ENCODE data around the gene TRAF7. TPM values are rescaled to one million over a fixed set of nuclear protein-coding genes. Genes with fewer than 3 reads are reported as not detected.

TRAF7 gene
- total RNA-seq, 2 donors from 2014 or later: 69.0 to 91.7 TPM

DNA sequence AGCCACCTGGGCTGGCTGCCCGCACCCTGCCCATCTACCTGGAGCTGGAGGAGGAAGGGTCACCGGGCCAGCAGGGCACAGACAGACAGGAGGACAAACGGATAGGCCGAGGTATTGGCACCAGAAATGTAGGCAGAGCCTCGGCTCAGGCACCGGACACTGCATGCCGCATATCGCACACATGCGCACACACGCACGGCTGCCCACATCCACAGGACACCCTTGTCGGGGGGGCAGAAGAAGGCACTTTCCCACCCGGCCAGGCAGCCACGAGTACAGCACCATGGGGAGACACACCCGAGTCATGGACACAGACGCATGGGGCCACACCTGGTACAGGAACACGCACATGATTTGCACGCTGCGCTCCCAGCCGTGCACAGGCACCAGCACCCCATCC is 26.4 kb downstream of the TRAF7 start:
- Mint-ChIP-seq H3K4me1 (ENCODE audit: low read depth in 2 of 2) (peaks cover 0 to 6% of the 10 kb centered on the region in 2 donors), H3K27ac (no peak overlapping the region), H3K27me3 (no peaks in the 10 kb centered on the region), H3K9me3 (no peaks in the 10 kb centered on the region), H3K4me3 (no peak overlapping the region), H3K36me3 (no peaks in the 10 kb centered on the region)
- no peak for ATAC-seq
- no peak for DNase-seq (ENCODE audit: low spot score)

- Mint-ChIP-seq H3K36me3 (no peaks in the 10 kb centered on the region), H3K4me3 (no peak overlapping the region), H3K9me3 (no peaks in the 10 kb centered on the region), H3K27me3 (no peaks in the 10 kb centered on the region), H3K4me1 (ENCODE audit: low read depth in 2 of 2) (peaks cover 0 to 4% of the 10 kb centered on the region in 2 donors), H3K27ac (no peak overlapping the region)
- no peak for DNase-seq (ENCODE audit: low spot score)
- no peak for ATAC-seq
Measured at GRCh38 chr16:2183671-2184070, 28.1 kb downstream of the TRAF7 start.

GRCh38 chr16:2184346-2184745 is 28.8 kb downstream of the TRAF7 start:
- no peaks in the 10 kb centered on the region for H3K9me3 Mint-ChIP-seq
- DNase-seq (ENCODE audit: low spot score): no peak
- no peak overlapping the region for H3K27ac Mint-ChIP-seq
- no peak overlapping the region for H3K4me3 Mint-ChIP-seq
- peaks cover 0 to 4% of the 10 kb centered on the region in 2 donors for H3K4me1 Mint-ChIP-seq (ENCODE audit: low read depth in 2 of 2)
- H3K36me3 Mint-ChIP-seq: no peaks in the 10 kb centered on the region
- no peaks in the 10 kb centered on the region for H3K27me3 Mint-ChIP-seq
- peak in 1 of 2 donors; percentile 2 for ATAC-seq

DNA sequence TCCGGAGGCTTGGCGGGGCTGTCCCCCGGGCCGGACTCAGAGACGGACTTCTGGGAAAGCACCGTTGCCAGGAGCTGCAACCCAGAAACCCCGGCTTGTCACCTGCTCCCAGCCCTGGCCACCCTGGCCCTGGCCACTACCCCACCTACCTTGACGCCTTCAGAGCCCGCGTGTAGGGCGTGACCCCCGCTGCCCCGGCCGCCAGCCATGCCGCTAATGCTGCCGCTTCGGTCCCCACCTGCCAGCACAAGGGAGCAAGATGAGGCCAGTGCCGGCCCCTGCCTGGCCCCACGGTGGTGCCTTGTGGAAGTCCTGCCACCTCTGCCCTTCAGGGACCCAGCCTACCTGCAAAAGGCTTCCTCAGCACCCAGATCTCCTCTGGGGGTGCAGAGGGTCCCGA is 29.4 kb downstream of the TRAF7 start:
- H3K4me1 Mint-ChIP-seq (ENCODE audit: low read depth in 2 of 2): peaks cover 0 to 4% of the 10 kb centered on the region in 2 donors
- no peak for ATAC-seq
- H3K9me3 Mint-ChIP-seq: no peaks in the 10 kb centered on the region
- H3K4me3 Mint-ChIP-seq: no peak overlapping the region
- no peaks in the 10 kb centered on the region for H3K36me3 Mint-ChIP-seq
- H3K27ac Mint-ChIP-seq: no peak overlapping the region
- no peaks in the 10 kb centered on the region for H3K27me3 Mint-ChIP-seq
- no peak for DNase-seq (ENCODE audit: low spot score)

GRCh38 chr16:2186064-2186463 is 30.5 kb downstream of the TRAF7 start:
- Mint-ChIP-seq H3K4me3 (no peak overlapping the region), H3K27me3 (no peaks in the 10 kb centered on the region), H3K36me3 (no peaks in the 10 kb centered on the region), H3K9me3 (no peaks in the 10 kb centered on the region), H3K4me1 (ENCODE audit: low read depth in 2 of 2) (peaks cover 0 to 4% of the 10 kb centered on the region in 2 donors), H3K27ac (no peak overlapping the region)
- ATAC-seq: no peak
- DNase-seq (ENCODE audit: low spot score): no peak

DNA sequence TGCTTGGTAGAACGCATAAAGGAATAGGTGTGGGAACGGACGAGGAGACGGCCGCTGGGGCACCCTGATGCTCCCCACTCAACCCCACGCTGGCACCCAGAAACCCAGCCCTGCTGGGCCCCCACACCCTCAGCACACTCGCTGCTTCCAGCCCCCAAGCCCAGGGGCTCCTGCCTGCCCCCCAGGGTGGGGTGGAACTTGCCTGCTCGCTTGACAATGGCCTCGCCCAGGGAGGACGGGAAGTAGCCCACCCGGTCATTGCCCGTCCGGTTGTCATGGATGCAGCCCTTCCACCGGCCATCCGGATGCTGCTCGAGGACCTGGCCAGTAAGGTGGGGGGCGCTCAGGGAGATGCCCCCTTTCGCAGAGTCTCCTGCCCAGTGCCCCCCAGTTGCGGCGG is 30.9 kb downstream of the TRAF7 start:
- no peak overlapping the region for H3K27ac Mint-ChIP-seq
- no peaks in the 10 kb centered on the region for H3K36me3 Mint-ChIP-seq
- no peak for DNase-seq (ENCODE audit: low spot score)
- peaks cover 0 to 4% of the 10 kb centered on the region in 2 donors for H3K4me1 Mint-ChIP-seq (ENCODE audit: low read depth in 2 of 2)
- no peak for ATAC-seq
- H3K9me3 Mint-ChIP-seq: no peaks in the 10 kb centered on the region
- no peak overlapping the region for H3K4me3 Mint-ChIP-seq
- no peaks in the 10 kb centered on the region for H3K27me3 Mint-ChIP-seq

DNA sequence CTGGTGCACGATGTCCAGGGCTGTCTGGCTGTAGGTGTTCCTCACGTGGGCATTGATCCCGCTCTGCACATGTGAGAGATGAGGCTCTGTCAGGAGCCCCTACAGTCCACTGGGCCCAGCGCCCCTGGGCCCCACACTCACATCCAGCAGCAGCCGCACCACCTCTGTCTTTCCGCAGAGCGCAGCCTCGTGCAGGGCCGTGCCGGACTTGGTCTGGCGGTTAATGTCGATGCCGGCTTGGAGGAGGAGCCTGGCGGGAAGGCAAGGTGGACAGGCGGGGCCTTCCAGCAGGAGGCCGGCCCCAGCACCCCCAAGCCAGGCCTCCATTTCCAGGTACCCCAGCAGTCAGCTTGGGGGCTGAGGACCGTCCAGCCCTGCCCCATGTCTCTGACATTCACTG is 31.6 kb downstream of the TRAF7 start:
- DNase-seq (ENCODE audit: low spot score) (no peak), ATAC-seq (no peak)
- Mint-ChIP-seq H3K4me1 (ENCODE audit: low read depth in 2 of 2) (peaks cover 0 to 2% of the 10 kb centered on the region in 2 donors), H3K9me3 (no peaks in the 10 kb centered on the region), H3K36me3 (no peaks in the 10 kb centered on the region), H3K27ac (no peak overlapping the region), H3K4me3 (no peak overlapping the region), H3K27me3 (no peaks in the 10 kb centered on the region)

DNA sequence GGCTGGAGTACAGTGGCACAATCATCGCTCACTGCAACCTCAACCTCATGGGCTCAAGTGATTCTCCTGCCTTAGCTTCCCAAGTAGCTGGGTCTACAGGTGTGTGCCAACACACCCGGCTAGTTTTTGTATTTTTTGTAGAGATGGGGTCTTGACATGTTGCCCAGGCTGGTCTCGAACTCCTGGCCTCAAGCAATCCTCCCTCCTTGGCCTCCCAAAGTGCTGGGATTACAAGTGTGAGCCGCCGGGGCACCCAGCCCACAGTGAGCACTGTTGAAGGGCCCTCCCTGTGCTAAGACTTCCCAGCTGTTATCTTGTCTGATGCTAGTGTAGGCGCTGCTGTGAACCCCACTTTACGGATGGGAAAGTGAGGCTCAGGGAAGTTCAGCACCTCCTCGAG is 32.8 kb downstream of the TRAF7 start:
- Mint-ChIP-seq H3K27ac (no peak overlapping the region), H3K36me3 (no peaks in the 10 kb centered on the region), H3K4me1 (ENCODE audit: low read depth in 2 of 2) (no peaks in the 10 kb centered on the region), H3K9me3 (no peaks in the 10 kb centered on the region), H3K27me3 (peaks cover 0 to 3% of the 10 kb centered on the region in 2 donors), H3K4me3 (no peak overlapping the region)
- no peak for DNase-seq (ENCODE audit: low spot score)
- no peak for ATAC-seq

GRCh38 chr16:2189252-2189893 is 33.8 kb downstream of the TRAF7 start:
- no peak overlapping the region for H3K27ac Mint-ChIP-seq
- H3K4me1 Mint-ChIP-seq (ENCODE audit: low read depth in 2 of 2): no peaks in the 10 kb centered on the region
- no peaks in the 10 kb centered on the region for H3K36me3 Mint-ChIP-seq
- peaks cover 0 to 3% of the 10 kb centered on the region in 2 donors for H3K27me3 Mint-ChIP-seq
- DNase-seq (ENCODE audit: low spot score) (no peak), ATAC-seq (no peak)
- no peaks in the 10 kb centered on the region for H3K9me3 Mint-ChIP-seq
- H3K4me3 Mint-ChIP-seq: no peak overlapping the region

GRCh38 chr16:2190002-2190658 is 34.5 kb downstream of the TRAF7 start:
- H3K4me3 Mint-ChIP-seq: no peak overlapping the region
- no peaks in the 10 kb centered on the region for H3K9me3 Mint-ChIP-seq
- no peaks in the 10 kb centered on the region for H3K36me3 Mint-ChIP-seq
- peaks cover 0 to 8% of the 10 kb centered on the region in 2 donors for H3K27me3 Mint-ChIP-seq
- no peak for ATAC-seq
- no peak for DNase-seq (ENCODE audit: low spot score)
- no peak overlapping the region for H3K27ac Mint-ChIP-seq
- no peaks in the 10 kb centered on the region for H3K4me1 Mint-ChIP-seq (ENCODE audit: low read depth in 2 of 2)

GRCh38 chr16:2190659-2191445 is 35.3 kb downstream of the TRAF7 start:
- Mint-ChIP-seq H3K9me3 (no peaks in the 10 kb centered on the region), H3K36me3 (no peaks in the 10 kb centered on the region), H3K4me1 (ENCODE audit: low read depth in 2 of 2) (no peaks in the 10 kb centered on the region), H3K27ac (no peak overlapping the region), H3K4me3 (no peak overlapping the region), H3K27me3 (peaks cover 0 to 8% of the 10 kb centered on the region in 2 donors)
- DNase-seq (ENCODE audit: low spot score): no peak
- ATAC-seq: no peak

GRCh38 chr16:2191446-2191706 is 35.8 kb downstream of the TRAF7 start:
- no peak for ATAC-seq
- Mint-ChIP-seq H3K9me3 (no peaks in the 10 kb centered on the region), H3K36me3 (no peaks in the 10 kb centered on the region), H3K27me3 (peaks cover 0 to 8% of the 10 kb centered on the region in 2 donors), H3K27ac (no peak overlapping the region), H3K4me3 (no peak overlapping the region), H3K4me1 (ENCODE audit: low read depth in 2 of 2) (no peaks in the 10 kb centered on the region)
- DNase-seq (ENCODE audit: low spot score): no peak

- H3K4me1 Mint-ChIP-seq (ENCODE audit: low read depth in 2 of 2): no peaks in the 10 kb centered on the region
- DNase-seq (ENCODE audit: low spot score) (no peak), ATAC-seq (no peak)
- H3K27ac Mint-ChIP-seq: no peak overlapping the region
- H3K36me3 Mint-ChIP-seq: no peaks in the 10 kb centered on the region
- no peak overlapping the region for H3K4me3 Mint-ChIP-seq
- no peaks in the 10 kb centered on the region for H3K9me3 Mint-ChIP-seq
- H3K27me3 Mint-ChIP-seq: peaks cover 7 to 18% of the 10 kb centered on the region in 2 donors
Measured at GRCh38 chr16:2194166-2194834, 38.7 kb downstream of the TRAF7 start.

DNA sequence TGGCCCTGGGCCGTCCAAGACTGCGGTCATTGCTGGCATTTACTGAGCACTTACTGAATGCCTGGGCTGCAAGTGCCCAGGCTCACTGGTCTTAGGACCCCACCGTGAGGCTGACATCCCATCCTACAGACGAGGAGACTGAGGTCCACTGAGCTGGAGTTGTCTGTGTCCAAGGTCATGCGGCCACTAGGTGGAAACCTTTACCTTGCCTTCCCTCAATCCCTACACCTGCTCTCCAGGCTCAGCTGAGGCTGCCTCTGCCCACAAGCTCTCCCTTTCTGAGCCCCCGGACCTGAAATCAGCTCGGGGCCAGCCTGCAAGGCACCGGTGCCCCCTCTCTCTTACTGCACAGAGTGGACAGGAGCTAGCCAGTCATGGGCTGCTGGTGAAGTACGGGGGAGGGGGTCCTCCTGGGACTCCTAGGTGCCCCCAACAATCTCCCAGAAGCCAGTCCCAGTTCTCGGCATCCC is 39.3 kb downstream of the TRAF7 start:
- no peak overlapping the region for H3K27ac Mint-ChIP-seq
- DNase-seq (ENCODE audit: low spot score) (no peak), ATAC-seq (peak in 1 of 2 donors; percentile 44)
- H3K4me1 Mint-ChIP-seq (ENCODE audit: low read depth in 2 of 2): no peaks in the 10 kb centered on the region
- H3K27me3 Mint-ChIP-seq: peaks cover 7 to 18% of the 10 kb centered on the region in 2 donors
- H3K4me3 Mint-ChIP-seq: no peak overlapping the region
- no peaks in the 10 kb centered on the region for H3K9me3 Mint-ChIP-seq
- no peaks in the 10 kb centered on the region for H3K36me3 Mint-ChIP-seq
